Fibroblast of mammary gland (primary cell): ENCODE data around the gene TCP11L1.

ENCODE experiments used
- DNase-seq: peaks from one replicate; pipeline ENCODE4 v3.0.0-alpha.2; 2010; ENCODE audit warnings: low read depth
- H3K4me3 ChIP-seq: 2 replicates; pipeline ENCODE4 v1.5.1; 2011; ENCODE audit warnings: low read depth, mild to moderate bottlenecking, low read length, moderate library complexity; ENCODE audit not compliant: control insufficient read depth
- TF ChIP-seq, protein P1 (sequence below): conservative IDR thresholded peaks from 2 replicates; pipeline ENCODE4 v1.5.1; 2011; ENCODE audit warnings: low read depth, low read length, inconsistent platforms; ENCODE audit not compliant: control insufficient read depth, insufficient read depth

The TCP11L1 gene

DNA sequence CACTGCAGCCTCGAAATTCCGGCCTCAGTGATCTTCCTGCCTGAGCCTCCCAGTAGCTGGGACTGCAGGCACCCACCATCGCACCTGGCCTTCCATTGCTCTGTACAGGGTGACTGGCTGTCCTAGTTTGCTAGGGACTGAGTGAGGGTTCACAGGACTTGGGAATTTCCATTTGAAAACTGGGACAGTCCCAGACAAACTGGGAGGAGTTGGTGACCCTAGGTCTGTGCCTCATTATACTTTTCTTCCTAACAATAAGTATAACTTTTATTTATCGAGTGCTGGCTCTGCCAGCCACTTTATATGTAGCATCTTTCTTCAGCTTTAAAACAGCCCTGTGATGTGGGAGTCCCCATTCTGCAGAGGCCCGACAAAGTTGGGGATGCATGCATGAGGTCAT lies 25.5 kb downstream of the TCP11L1 start:
- no peak overlapping the region for H3K4me3 ChIP-seq
- DNase-seq: no peak
- TF ChIP-seq, protein P1, sequence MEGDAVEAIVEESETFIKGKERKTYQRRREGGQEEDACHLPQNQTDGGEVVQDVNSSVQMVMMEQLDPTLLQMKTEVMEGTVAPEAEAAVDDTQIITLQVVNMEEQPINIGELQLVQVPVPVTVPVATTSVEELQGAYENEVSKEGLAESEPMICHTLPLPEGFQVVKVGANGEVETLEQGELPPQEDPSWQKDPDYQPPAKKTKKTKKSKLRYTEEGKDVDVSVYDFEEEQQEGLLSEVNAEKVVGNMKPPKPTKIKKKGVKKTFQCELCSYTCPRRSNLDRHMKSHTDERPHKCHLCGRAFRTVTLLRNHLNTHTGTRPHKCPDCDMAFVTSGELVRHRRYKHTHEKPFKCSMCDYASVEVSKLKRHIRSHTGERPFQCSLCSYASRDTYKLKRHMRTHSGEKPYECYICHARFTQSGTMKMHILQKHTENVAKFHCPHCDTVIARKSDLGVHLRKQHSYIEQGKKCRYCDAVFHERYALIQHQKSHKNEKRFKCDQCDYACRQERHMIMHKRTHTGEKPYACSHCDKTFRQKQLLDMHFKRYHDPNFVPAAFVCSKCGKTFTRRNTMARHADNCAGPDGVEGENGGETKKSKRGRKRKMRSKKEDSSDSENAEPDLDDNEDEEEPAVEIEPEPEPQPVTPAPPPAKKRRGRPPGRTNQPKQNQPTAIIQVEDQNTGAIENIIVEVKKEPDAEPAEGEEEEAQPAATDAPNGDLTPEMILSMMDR: no peak

DNA sequence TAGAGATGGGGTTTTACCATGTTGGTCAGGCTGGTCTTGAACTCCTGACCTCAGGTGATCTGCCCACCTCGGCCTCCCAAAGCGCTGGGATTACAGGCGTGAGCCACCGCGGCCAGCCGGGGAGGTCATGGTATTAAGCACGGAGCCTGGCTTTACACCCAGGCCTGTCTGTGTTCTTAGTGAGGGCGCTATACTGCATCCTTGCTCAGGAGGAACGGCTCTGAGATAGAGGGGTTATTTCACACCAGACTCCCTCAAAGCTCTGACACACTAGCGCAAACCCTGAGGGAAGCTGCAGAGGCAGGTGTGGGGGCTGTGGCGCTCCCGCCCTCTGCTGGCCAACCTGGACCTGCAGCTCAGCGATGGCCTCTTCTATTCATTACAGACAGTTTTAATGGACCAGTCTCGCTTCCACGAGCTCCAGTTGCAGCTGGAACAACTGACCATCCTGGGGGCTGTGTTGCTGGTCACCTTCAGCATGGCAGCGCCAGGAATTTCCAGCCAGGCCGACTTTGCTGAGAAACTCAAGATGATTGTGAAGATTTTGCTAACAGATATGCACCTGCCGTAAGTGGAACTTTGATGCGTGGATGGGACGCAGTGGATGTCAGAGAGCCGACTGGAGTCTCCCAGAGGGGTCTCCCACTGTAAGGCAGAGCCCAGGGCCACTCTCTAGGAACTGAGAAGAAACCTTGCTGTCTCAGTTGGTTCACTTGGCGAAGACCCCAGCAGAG lies 26.2 kb downstream of the TCP11L1 start:
- TF ChIP-seq, protein P1: peak; percentile 92
- peak; percentile 64 for DNase-seq
- H3K4me3 ChIP-seq: no peak overlapping the region

DNA sequence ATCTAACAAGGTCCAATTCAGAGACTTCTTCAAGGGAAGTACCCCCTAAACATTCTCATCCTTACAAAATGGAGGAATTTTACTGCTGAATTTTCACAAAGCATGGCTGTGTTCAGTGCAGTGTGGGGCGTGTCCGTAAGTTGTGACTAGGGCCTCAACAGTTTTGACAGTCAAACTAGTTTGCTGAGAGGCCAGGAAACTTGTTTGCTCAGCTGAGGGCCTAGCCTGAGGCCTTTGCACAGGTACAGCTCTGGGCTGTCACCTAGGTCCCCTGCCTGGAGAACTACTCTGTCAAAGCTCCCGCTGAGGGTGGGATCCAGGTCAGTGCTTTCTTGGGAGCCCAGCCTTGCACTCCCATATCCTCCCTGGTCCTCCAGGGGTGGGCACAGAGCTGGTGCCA lies 27.9 kb downstream of the TCP11L1 start:
- no peak overlapping the region for H3K4me3 ChIP-seq
- TF ChIP-seq, protein P1: no peak
- no peak for DNase-seq

DNA sequence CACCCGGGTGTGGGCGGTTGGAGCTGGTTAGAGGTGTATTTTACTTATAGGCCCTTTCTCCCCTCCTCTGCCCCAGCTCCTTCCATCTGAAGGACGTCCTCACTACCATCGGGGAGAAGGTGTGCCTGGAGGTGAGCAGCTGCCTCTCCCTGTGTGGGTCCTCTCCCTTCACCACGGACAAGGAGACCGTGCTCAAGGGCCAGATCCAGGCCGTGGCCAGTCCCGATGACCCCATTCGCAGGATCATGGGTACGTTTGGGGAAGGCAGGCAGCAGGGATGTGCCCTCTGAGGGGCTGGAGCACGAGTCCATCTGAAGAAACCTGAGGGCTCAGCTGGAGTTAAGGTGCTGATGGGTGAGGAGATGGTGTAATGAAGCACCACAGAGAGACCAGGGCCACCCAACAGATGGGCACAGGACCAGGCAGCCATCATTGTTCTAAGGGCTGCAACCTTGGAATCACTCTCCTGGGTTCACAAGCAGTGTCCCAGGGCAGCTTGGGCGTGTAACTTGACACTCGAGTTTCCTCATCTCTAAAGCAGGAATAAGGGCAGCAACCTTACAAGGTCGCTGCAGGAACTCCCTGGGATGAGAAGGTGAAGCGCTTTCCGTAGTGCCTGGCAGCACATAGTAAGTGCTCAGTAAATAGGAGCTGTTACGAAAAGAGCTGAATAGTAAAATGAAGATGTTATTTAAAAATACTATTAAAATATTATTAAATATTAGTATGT lies 29.4 kb downstream of the TCP11L1 start:
- no peak overlapping the region for H3K4me3 ChIP-seq
- no peak for DNase-seq
- TF ChIP-seq, protein P1: no peak

DNA sequence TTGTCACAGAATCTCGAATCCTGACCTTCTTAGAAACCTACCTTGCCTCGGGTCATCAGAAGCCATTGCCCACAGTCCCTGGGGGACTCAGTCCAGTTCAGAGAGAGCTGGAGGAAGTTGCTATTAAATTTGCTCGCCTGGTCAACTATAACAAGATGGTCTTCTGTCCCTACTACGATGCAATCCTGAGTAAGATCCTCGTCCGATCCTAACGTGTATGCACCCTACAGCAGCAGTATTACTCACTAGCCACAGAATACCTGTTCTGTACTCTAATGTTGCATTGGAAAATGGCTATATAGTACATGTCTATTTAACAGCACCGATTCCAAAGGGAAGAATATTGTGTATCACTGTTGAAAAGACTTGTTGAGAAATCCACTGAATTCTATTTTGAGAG lies 33.1 kb downstream of the TCP11L1 start:
- H3K4me3 ChIP-seq: no peak overlapping the region
- TF ChIP-seq, protein P1: no peak
- DNase-seq: no peak

DNA sequence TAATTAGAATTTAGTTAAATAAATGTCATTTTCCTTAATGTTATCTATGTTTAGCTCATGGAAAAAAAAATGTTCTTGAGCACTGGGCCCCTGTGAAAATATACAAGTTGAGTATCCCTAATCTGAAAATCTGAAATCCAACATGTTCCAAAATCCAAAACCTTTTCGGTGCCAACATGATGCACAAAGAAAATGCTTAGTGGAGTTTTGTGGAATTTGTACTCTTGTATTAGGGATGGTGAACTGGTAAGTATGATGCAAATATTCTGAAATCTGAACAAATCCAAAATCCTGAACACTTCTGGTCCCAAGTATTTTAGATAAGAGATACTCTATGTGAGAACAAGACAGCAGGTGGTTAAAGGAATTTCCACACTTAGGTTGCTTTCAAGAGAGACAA lies 44.5 kb downstream of the TCP11L1 start:
- no peak for DNase-seq
- TF ChIP-seq, protein P1: no peak
- no peak overlapping the region for H3K4me3 ChIP-seq
